Mammary epithelial cell (primary cell): ENCODE measurements around the gene RALGAPA2.

ENCODE experiments used
- CTCF ChIP-seq, 2 donors: IDR thresholded peaks in 1 of 2; conservative IDR thresholded peaks in 1 of 2; 2 replicates each; pipeline ENCODE4 v1.5.1; 2011 to 2012; ENCODE audit warnings: inconsistent platforms in 2 of 2, low read length in 2 of 2, mild to moderate bottlenecking in 2 of 2, control low read depth in 1 of 2, low read depth in 1 of 2; ENCODE audit not compliant: insufficient read depth in 1 of 2; ENCODE audit errors: extremely low read depth in 1 of 2
- EZH2 ChIP-seq: IDR thresholded peaks from 2 replicates; pipeline ENCODE4 v1.6.1; 2012; ENCODE audit warnings: low read length, inconsistent platforms, borderline replicate concordance

- TF ChIP-seq CTCF (conservative IDR thresholded peaks at IDR 0.05 in 1 of 2, IDR thresholded peaks at IDR 0.05 in 1 of 2; ENCODE audit: extremely low read depth in 1 of 2, insufficient read depth in 1 of 2, low read depth in 1 of 2, low read length in 2 of 2) = no peak
- TF ChIP-seq EZH2 = no peak
Measured at GRCh38 chr20:20683481-20684321, 28.7 kb downstream of the RALGAPA2 start.
